GM23338 (cell line): ENCODE results near the gene FHIT. TPM values are rescaled to one million over a fixed set of nuclear protein-coding genes. Genes with fewer than 3 reads are reported as not detected.

Experiments
- ATAC-seq: fragments of 200-7000 bp; cut with Tn5 transposase; 3 replicates; pipeline ENCODE4 v1.9.1; 2020
- DNase-seq: peaks from one replicate; pipeline ENCODE4 v3.0.0-alpha.2; 2015; ENCODE audit warnings: low spot score
- H2AFZ ChIP-seq: fragments of 200-600 bp; sonication (generic); 2 replicates; pipeline ENCODE4 v1.8.0; 2016; ENCODE audit warnings: antibody characterized with exemption, mild to moderate bottlenecking, moderate library complexity
- H3F3A ChIP-seq: fragments of 200-600 bp; sonication (generic); replicated peaks from 2 replicates; pipeline ENCODE4 v1.8.0; 2017; ENCODE audit warnings: antibody characterized with exemption, mixed run types, low read depth
- H3K27ac ChIP-seq: fragments of 200-600 bp; sonication (generic); 2 replicates; pipeline ENCODE4 v1.6.1; 2016; ENCODE audit warnings: low read depth
- H3K27me3 ChIP-seq: fragments of 200-600 bp; sonication (generic); 2 replicates; pipeline ENCODE4 v1.8.0; 2016; ENCODE audit warnings: mild to moderate bottlenecking, mixed run types, moderate library complexity; ENCODE audit not compliant: insufficient read depth
- H3K36me3 ChIP-seq: fragments of 200-600 bp; sonication (generic); 2 replicates; pipeline ENCODE4 v1.8.0; 2016; ENCODE audit warnings: mild to moderate bottlenecking; ENCODE audit not compliant: insufficient read depth
- H3K4me1 ChIP-seq: fragments of 200-600 bp; sonication (generic); 2 replicates; pipeline ENCODE4 v1.8.0; 2016; ENCODE audit warnings: mild to moderate bottlenecking, moderate library complexity; ENCODE audit not compliant: insufficient read depth
- H3K4me2 ChIP-seq: fragments of 200-600 bp; sonication (generic); 2 replicates; pipeline ENCODE4 v1.7.1; 2017; ENCODE audit warnings: mixed run types
- H3K4me3 ChIP-seq: fragments of 200-600 bp; sonication (generic); 2 replicates; pipeline ENCODE4 v1.6.1; 2016; ENCODE audit warnings: mixed run types
- H3K79me2 ChIP-seq: fragments of 200-600 bp; sonication (generic); replicated peaks from 2 replicates; pipeline ENCODE4 v1.8.0; 2017; ENCODE audit warnings: mild to moderate bottlenecking; ENCODE audit not compliant: insufficient read depth
- H3K9me2 ChIP-seq: fragments of 200-600 bp; sonication (generic); 2 replicates; pipeline ENCODE4 v1.8.0; 2017; ENCODE audit not compliant: insufficient read depth
- H4K20me1 ChIP-seq: fragments of 200-600 bp; sonication (generic); replicated peaks from 2 replicates; pipeline ENCODE4 v1.8.0; 2017; ENCODE audit warnings: mild to moderate bottlenecking; ENCODE audit not compliant: insufficient read depth
- H3K27ac Mint-ChIP-seq: 2 replicates; pipeline ENCODE4 v1.8.0; 2020; ENCODE audit warnings: inconsistent platforms, mild to moderate bottlenecking, moderate library complexity, mixed read lengths
- H3K27me3 Mint-ChIP-seq: 3 replicates; pipeline ENCODE4 v1.8.0; 2022; ENCODE audit warnings: low read depth, mild to moderate bottlenecking, moderate library complexity, mixed read lengths, inconsistent platforms; ENCODE audit not compliant: insufficient read depth, poor library complexity
- H3K36me3 Mint-ChIP-seq: 3 replicates; pipeline ENCODE4 v1.8.0; 2021; ENCODE audit warnings: low read depth, mild to moderate bottlenecking, inconsistent platforms, moderate library complexity, mixed read lengths
- H3K4me1 Mint-ChIP-seq: 3 replicates; pipeline ENCODE4 v1.8.0; 2020; ENCODE audit warnings: mild to moderate bottlenecking, inconsistent platforms, mixed read lengths
- H3K4me3 Mint-ChIP-seq: 3 replicates; pipeline ENCODE4 v1.8.0; 2021; ENCODE audit warnings: moderate library complexity, mild to moderate bottlenecking, inconsistent platforms, mixed read lengths
- H3K9me3 Mint-ChIP-seq: 3 replicates; pipeline ENCODE4 v1.8.0; 2020; ENCODE audit warnings: moderate library complexity, mild to moderate bottlenecking, inconsistent platforms, mixed read lengths
- CREB1 ChIP-seq: fragments of 250-450 bp; sonication (Bioruptor Pico); IDR thresholded peaks from 2 replicates; pipeline ENCODE4 v1.5.0; 2020; ENCODE audit warnings: low read depth, mild to moderate bottlenecking, moderate library complexity
- POLR2AphosphoS5 ChIP-seq: IDR thresholded peaks from 2 replicates; pipeline ENCODE4 v1.6.1; 2016; ENCODE audit warnings: antibody characterized with exemption, low read depth
- ZNF114 ChIP-seq: fragments of 250-450 bp; sonication (Bioruptor Pico); IDR thresholded peaks from 2 replicates; pipeline ENCODE4 v1.5.0; 2020; ENCODE audit warnings: mild to moderate bottlenecking, moderate library complexity
- polyA plus RNA-seq: library from polyadenylated mRNA; unstranded; fragments of >200 nt; fragmentation: Nextera tagmentation; extraction: Ambion mirVana; gene quantifications from 2 replicates; pipeline ENCODE4 v1.2.1, GENCODE V29; 2016
- total RNA-seq: library from RNA; depleted of rRNA; stranded (reverse); fragments of >200 nt; shearing (Covaris generic); gene quantifications from 2 replicates; pipeline ENCODE4 v1.2.3, GENCODE V29; 2014
- TF ChIP-seq, protein P1 (sequence below): IDR thresholded peaks from one replicate; pipeline ENCODE4 v1.6.1; 2018; ENCODE audit warnings: antibody characterized with exemption; ENCODE audit not compliant: unreplicated experiment
- TF ChIP-seq, protein P2 (sequence below): fragments of 250-450 bp; sonication (Bioruptor Pico); IDR thresholded peaks from 2 replicates; pipeline ENCODE4 v1.5.0; 2020; ENCODE audit warnings: mild to moderate bottlenecking, moderate library complexity
- TF ChIP-seq, protein P3 (sequence below): IDR thresholded peaks from 2 replicates; pipeline ENCODE4 v1.6.1; 2016; ENCODE audit warnings: antibody characterized with exemption

The FHIT gene
- total and polyA plus RNA-seq, 2 experiments from 2014 or later, result 3.0 to 8.3 TPM

DNA sequence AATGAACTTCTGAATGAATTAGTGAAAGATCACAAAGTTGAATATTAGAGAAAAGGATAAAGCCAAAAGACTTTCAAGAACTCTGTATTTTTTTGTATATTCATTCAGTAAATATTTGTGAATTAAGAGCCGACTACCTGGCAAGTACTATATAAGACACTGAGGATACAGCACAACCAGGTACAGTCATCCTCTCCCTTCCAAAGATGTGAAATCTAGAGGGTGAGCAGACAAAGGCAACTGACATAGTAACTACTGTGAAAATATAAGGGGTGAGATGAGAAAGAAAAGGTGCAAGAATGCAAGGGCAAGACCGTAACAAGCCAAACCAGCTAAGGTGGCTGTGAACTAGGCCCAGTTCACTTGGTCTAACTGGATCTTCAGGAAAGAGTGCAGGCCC is 1226.9 kb downstream of the FHIT start:
- no peaks in the 10 kb centered on the region for H3K4me1 Mint-ChIP-seq
- no peak for TF ChIP-seq POLR2AphosphoS5
- TF ChIP-seq, protein P1, sequence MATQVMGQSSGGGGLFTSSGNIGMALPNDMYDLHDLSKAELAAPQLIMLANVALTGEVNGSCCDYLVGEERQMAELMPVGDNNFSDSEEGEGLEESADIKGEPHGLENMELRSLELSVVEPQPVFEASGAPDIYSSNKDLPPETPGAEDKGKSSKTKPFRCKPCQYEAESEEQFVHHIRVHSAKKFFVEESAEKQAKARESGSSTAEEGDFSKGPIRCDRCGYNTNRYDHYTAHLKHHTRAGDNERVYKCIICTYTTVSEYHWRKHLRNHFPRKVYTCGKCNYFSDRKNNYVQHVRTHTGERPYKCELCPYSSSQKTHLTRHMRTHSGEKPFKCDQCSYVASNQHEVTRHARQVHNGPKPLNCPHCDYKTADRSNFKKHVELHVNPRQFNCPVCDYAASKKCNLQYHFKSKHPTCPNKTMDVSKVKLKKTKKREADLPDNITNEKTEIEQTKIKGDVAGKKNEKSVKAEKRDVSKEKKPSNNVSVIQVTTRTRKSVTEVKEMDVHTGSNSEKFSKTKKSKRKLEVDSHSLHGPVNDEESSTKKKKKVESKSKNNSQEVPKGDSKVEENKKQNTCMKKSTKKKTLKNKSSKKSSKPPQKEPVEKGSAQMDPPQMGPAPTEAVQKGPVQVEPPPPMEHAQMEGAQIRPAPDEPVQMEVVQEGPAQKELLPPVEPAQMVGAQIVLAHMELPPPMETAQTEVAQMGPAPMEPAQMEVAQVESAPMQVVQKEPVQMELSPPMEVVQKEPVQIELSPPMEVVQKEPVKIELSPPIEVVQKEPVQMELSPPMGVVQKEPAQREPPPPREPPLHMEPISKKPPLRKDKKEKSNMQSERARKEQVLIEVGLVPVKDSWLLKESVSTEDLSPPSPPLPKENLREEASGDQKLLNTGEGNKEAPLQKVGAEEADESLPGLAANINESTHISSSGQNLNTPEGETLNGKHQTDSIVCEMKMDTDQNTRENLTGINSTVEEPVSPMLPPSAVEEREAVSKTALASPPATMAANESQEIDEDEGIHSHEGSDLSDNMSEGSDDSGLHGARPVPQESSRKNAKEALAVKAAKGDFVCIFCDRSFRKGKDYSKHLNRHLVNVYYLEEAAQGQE, result no peak
- no peak for TF ChIP-seq CREB1 (CRISPR knock-in tag)
- TF ChIP-seq, protein P2, sequence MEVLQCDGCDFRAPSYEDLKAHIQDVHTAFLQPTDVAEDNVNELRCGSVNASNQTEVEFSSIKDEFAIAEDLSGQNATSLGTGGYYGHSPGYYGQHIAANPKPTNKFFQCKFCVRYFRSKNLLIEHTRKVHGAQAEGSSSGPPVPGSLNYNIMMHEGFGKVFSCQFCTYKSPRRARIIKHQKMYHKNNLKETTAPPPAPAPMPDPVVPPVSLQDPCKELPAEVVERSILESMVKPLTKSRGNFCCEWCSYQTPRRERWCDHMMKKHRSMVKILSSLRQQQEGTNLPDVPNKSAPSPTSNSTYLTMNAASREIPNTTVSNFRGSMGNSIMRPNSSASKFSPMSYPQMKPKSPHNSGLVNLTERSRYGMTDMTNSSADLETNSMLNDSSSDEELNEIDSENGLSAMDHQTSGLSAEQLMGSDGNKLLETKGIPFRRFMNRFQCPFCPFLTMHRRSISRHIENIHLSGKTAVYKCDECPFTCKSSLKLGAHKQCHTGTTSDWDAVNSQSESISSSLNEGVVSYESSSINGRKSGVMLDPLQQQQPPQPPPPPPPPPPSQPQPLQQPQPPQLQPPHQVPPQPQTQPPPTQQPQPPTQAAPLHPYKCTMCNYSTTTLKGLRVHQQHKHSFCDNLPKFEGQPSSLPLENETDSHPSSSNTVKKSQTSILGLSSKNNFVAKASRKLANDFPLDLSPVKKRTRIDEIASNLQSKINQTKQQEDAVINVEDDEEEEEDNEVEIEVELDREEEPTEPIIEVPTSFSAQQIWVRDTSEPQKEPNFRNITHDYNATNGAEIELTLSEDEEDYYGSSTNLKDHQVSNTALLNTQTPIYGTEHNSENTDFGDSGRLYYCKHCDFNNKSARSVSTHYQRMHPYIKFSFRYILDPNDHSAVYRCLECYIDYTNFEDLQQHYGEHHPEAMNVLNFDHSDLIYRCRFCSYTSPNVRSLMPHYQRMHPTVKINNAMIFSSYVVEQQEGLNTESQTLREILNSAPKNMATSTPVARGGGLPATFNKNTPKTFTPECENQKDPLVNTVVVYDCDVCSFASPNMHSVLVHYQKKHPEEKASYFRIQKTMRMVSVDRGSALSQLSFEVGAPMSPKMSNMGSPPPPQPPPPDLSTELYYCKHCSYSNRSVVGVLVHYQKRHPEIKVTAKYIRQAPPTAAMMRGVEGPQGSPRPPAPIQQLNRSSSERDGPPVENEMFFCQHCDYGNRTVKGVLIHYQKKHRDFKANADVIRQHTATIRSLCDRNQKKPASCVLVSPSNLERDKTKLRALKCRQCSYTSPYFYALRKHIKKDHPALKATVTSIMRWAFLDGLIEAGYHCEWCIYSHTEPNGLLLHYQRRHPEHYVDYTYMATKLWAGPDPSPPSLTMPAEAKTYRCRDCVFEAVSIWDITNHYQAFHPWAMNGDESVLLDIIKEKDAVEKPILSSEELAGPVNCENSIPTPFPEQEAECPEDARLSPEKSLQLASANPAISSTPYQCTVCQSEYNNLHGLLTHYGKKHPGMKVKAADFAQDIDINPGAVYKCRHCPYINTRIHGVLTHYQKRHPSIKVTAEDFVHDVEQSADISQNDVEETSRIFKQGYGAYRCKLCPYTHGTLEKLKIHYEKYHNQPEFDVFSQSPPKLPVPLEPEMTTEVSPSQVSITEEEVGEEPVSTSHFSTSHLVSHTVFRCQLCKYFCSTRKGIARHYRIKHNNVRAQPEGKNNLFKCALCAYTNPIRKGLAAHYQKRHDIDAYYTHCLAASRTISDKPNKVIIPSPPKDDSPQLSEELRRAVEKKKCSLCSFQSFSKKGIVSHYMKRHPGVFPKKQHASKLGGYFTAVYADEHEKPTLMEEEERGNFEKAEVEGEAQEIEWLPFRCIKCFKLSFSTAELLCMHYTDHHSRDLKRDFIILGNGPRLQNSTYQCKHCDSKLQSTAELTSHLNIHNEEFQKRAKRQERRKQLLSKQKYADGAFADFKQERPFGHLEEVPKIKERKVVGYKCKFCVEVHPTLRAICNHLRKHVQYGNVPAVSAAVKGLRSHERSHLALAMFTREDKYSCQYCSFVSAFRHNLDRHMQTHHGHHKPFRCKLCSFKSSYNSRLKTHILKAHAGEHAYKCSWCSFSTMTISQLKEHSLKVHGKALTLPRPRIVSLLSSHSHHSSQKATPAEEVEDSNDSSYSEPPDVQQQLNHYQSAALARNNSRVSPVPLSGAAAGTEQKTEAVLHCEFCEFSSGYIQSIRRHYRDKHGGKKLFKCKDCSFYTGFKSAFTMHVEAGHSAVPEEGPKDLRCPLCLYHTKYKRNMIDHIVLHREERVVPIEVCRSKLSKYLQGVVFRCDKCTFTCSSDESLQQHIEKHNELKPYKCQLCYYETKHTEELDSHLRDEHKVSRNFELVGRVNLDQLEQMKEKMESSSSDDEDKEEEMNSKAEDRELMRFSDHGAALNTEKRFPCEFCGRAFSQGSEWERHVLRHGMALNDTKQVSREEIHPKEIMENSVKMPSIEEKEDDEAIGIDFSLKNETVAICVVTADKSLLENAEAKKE (CRISPR knock-in tag), result no peak
- TF ChIP-seq, protein P3, sequence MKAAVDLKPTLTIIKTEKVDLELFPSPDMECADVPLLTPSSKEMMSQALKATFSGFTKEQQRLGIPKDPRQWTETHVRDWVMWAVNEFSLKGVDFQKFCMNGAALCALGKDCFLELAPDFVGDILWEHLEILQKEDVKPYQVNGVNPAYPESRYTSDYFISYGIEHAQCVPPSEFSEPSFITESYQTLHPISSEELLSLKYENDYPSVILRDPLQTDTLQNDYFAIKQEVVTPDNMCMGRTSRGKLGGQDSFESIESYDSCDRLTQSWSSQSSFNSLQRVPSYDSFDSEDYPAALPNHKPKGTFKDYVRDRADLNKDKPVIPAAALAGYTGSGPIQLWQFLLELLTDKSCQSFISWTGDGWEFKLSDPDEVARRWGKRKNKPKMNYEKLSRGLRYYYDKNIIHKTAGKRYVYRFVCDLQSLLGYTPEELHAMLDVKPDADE, result no peak
- TF ChIP-seq ZNF114 (CRISPR knock-in tag), result no peak

More for the DNA sequence above, 1226.9 kb downstream of the FHIT start:
- no peak overlapping the region for H3K27ac Mint-ChIP-seq
- DNase-seq, result no peak
- H3F3A ChIP-seq, result no peaks in the 10 kb centered on the region
- no peaks in the 10 kb centered on the region for H3K36me3 ChIP-seq
- H3K4me1 ChIP-seq, result no peaks in the 10 kb centered on the region
- H3K4me2 ChIP-seq, result no peak overlapping the region
- no peaks in the 10 kb centered on the region for H3K27me3 ChIP-seq
- H3K27ac ChIP-seq, result no peak overlapping the region
- H3K9me2 ChIP-seq, result no peaks in the 10 kb centered on the region
- no peaks in the 10 kb centered on the region for H4K20me1 ChIP-seq
- no peaks in the 10 kb centered on the region for H3K9me3 Mint-ChIP-seq
- no peak overlapping the region for H2AFZ ChIP-seq
- no peaks in the 10 kb centered on the region for H3K27me3 Mint-ChIP-seq
- no peaks in the 10 kb centered on the region for H3K79me2 ChIP-seq
- H3K4me3 Mint-ChIP-seq, result no peak overlapping the region
- no peaks in the 10 kb centered on the region for H3K36me3 Mint-ChIP-seq
- ATAC-seq, result no peak
- H3K4me3 ChIP-seq, result no peak overlapping the region
